Cardiac muscle cell (in vitro differentiated cells and primary cell): ENCODE measurements around the gene PXK. TPM values are rescaled to one million over a fixed set of nuclear protein-coding genes. Genes with fewer than 3 reads are reported as not detected.

Experiments
- DNase-seq, 2 donors: peaks; one replicate each; pipeline versions ENCODE4 v3.0.0 to v3.0.0-alpha.2; 2010 to 2017; ENCODE audit warnings: low read depth in 1 of 2, low spot score in 1 of 2
- H3K27ac ChIP-seq: fragments of 200-600 bp; sonication (generic); 2 replicates; pipeline ENCODE4 v1.5.1; 2016
- H3K27me3 ChIP-seq: fragments of 200-600 bp; sonication (generic); 2 replicates; pipeline ENCODE4 v1.6.0; 2016; ENCODE audit warnings: control low read depth
- H3K36me3 ChIP-seq: fragments of 200-600 bp; sonication (generic); 2 replicates; pipeline ENCODE4 v1.5.1; 2016; ENCODE audit warnings: control low read depth
- H3K4me1 ChIP-seq: fragments of 200-600 bp; sonication (generic); 2 replicates; pipeline ENCODE4 v1.8.1; 2017; ENCODE audit warnings: low read depth, mild to moderate bottlenecking, mixed run types
- H3K4me3 ChIP-seq: fragments of 200-600 bp; sonication (generic); 2 replicates; pipeline ENCODE4 v1.5.1; 2016; ENCODE audit warnings: mild to moderate bottlenecking
- H3K9me3 ChIP-seq: fragments of 200-600 bp; sonication (generic); 2 replicates; pipeline ENCODE4 v1.5.1; 2017; ENCODE audit warnings: low read depth, mild to moderate bottlenecking, control low read depth
- polyA plus RNA-seq: library from polyadenylated mRNA; unstranded; fragments of >200 nt; fragmentation: Nextera tagmentation; extraction: Ambion mirVana; gene quantifications from 2 replicates; pipeline ENCODE4 v1.2.1, GENCODE V29; 2016
- total RNA-seq: library from RNA; depleted of rRNA; stranded (reverse); fragments of >200 nt; gene quantifications from 2 replicates; pipeline ENCODE4 v1.2.3, GENCODE V29; 2016
- TF ChIP-seq, protein P1 (sequence below): IDR thresholded peaks from 2 replicates; pipeline ENCODE4 v1.5.1; 2012; ENCODE audit warnings: low read depth, mild to moderate bottlenecking, low read length

Gene PXK
- total and polyA plus RNA-seq, 2 experiments from 2014 or later: 18.1 to 26.8 TPM

DNA sequence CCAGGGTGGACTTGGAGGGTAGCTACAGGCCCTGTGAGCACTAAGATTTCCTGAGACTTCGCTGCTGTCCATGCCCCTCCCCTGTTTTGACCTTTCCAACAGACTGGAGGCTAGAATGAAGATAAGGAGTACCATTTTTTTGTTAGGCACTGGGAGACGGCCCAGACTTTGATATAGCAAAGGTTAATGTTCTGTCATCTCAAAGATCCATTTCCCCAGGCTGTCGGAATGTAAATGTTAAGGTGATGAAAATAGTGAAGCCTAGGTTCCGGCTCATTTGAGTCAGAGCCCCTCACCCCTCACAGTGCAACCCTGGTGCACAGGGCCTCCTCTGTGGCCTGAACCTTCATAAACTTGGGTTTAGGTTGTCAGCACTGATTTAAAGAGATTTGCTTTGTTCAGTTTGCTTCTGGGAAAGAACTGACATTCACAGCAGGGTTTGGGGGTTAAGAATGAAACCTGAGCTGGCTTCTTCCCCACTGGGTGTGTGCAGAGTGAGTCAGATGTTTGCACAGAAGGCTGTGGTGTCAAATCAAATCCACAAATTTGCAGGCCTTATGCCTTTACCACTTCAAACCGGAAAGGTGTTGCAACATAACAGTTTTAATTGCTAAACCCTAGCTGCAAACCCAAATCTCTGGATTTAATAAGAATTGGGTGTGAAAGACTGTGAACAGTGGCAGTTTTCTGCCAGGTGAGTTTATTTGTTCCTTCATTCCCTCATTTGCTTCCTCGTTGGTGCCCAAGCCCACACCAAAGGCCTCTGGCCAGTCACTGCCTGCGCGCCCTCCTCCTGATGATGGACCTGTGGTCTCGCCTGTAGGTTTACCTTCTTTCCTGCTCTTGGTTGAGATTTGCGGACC, 138.6 kb downstream of the PXK start:
- Histone ChIP-seq H3K4me1 (peaks cover 39% of the 10 kb centered on the region), H3K36me3 (no peaks in the 10 kb centered on the region), H3K4me3 (no peak overlapping the region), H3K9me3 (no peaks in the 10 kb centered on the region), H3K27ac (peak overlapping the region; percentile 86), H3K27me3 (no peaks in the 10 kb centered on the region)
- TF ChIP-seq, protein P1, sequence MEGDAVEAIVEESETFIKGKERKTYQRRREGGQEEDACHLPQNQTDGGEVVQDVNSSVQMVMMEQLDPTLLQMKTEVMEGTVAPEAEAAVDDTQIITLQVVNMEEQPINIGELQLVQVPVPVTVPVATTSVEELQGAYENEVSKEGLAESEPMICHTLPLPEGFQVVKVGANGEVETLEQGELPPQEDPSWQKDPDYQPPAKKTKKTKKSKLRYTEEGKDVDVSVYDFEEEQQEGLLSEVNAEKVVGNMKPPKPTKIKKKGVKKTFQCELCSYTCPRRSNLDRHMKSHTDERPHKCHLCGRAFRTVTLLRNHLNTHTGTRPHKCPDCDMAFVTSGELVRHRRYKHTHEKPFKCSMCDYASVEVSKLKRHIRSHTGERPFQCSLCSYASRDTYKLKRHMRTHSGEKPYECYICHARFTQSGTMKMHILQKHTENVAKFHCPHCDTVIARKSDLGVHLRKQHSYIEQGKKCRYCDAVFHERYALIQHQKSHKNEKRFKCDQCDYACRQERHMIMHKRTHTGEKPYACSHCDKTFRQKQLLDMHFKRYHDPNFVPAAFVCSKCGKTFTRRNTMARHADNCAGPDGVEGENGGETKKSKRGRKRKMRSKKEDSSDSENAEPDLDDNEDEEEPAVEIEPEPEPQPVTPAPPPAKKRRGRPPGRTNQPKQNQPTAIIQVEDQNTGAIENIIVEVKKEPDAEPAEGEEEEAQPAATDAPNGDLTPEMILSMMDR: no peak
- peak; percentile 38 to 93 for DNase-seq

DNA sequence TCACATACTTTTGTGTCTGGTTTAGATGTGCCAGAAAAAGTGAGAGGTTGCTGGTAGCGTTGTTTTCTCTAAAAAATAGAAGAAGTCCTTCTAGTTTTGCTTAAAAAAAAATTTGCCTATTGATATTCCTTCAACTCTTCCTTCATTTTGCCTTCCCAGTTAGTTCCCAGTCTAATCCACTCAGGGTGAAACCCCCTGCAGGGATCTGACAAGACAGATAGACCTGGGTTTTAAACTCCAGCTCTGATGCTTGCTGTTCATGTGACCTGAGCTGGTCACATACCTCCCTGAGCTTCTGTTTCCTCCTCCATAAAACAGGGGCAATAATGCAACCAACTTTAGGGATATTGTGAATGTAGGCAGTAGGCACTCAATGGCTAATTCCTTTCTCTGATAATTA, 140.6 kb downstream of the PXK start:
- no peaks in the 10 kb centered on the region for H3K27me3 ChIP-seq
- H3K4me1 ChIP-seq: peaks cover 39% of the 10 kb centered on the region
- TF ChIP-seq, protein P1: no peak
- H3K27ac ChIP-seq: no peak overlapping the region
- DNase-seq: no peak
- no peaks in the 10 kb centered on the region for H3K9me3 ChIP-seq
- no peaks in the 10 kb centered on the region for H3K36me3 ChIP-seq
- H3K4me3 ChIP-seq: no peak overlapping the region

DNA sequence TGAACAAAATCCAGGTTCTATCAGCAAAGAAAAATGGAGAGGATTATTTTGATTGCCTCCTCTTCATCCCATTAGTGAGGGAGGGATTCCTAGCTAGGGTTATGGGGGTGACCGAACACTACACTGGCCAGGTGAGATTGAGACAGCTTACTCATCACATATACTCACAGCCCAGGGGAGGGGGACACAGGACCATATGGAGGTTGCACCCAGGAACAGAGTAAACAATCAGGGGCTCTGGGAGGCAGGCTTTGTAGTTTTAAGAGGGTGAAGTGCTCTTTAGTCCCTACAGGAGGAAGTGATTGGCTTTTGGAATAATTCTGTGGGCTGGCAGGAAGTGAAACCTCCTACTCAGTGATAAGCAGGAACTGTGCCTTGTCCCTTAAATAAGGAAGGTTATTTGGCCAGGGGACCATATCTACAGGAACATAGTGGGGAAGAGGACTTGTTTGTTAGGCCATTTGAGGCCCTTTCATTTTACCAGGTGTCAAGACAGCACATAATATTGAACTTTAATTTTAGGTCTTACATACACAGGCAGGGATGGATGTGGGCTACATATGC, 141.7 kb downstream of the PXK start:
- no peak overlapping the region for H3K27ac ChIP-seq
- no peak for DNase-seq
- H3K4me3 ChIP-seq: no peak overlapping the region
- TF ChIP-seq, protein P1: no peak
- no peaks in the 10 kb centered on the region for H3K36me3 ChIP-seq
- H3K4me1 ChIP-seq: peaks cover 31% of the 10 kb centered on the region
- H3K9me3 ChIP-seq: no peaks in the 10 kb centered on the region
- no peaks in the 10 kb centered on the region for H3K27me3 ChIP-seq

DNA sequence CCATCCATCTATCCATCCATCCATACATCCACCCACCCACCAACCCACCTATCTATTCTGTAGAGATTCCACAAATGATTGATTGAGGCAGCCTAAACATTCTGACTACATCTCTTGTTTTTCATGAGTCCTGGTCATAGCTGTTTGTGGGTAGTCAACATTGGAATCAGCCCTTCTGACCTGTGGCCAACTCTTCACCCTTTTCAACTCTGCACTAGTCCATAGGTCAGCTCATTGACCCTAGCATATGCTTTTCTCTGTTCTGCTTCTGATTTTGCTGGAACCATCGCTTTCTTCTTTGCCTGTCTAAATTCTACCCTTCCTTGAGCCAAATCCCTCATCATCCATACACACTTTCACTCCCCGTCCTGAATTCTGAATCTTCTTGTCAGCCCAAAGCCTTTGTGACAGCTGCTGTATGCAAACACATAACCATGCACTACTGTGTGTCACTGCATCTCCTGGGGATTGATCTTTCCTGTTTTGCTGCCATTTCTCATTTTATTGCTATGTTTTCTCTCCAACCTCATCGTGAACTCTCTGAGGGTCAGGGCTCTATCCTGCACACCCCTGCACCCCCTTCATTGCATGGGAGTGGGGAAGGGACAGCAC, 142.4 kb downstream of the PXK start:
- H3K4me3 ChIP-seq: no peak overlapping the region
- DNase-seq: no peak
- no peaks in the 10 kb centered on the region for H3K36me3 ChIP-seq
- H3K4me1 ChIP-seq: peaks cover 28% of the 10 kb centered on the region
- TF ChIP-seq, protein P1: no peak
- no peaks in the 10 kb centered on the region for H3K27me3 ChIP-seq
- no peaks in the 10 kb centered on the region for H3K9me3 ChIP-seq
- no peak overlapping the region for H3K27ac ChIP-seq

Other genes starting within 250 kb of the PXK start
- 0.21 and 0.39 TPM in 2 replicates for gene DNASE1L3, start 121.9 kb upstream of the PXK start, total RNA-seq
- 0.51 and 0.94 TPM in 2 replicates for gene DNASE1L3, start 121.9 kb upstream of the PXK start, polyA plus RNA-seq
- gene ABHD6, start 95.1 kb upstream of the PXK start, total RNA-seq: 13.4 and 31.4 TPM in 2 replicates
- 12.9 and 32.7 TPM in 2 replicates for gene ABHD6, start 95.1 kb upstream of the PXK start, polyA plus RNA-seq
- gene RPP14, start 26.6 kb upstream of the PXK start, total RNA-seq: 7.9 and 11.1 TPM in 2 replicates
- gene RPP14, start 26.6 kb upstream of the PXK start, polyA plus RNA-seq: 14.2 TPM in 2 replicates
- 9.9 and 11.8 TPM in 2 replicates for gene HTD2, start 26.4 kb upstream of the PXK start, total RNA-seq
- 26.0 and 36.0 TPM in 2 replicates for gene HTD2, start 26.4 kb upstream of the PXK start, polyA plus RNA-seq
- gene PDHB, start 100.9 kb downstream of the PXK start, total RNA-seq: 260 and 584 TPM in 2 replicates
- gene PDHB, start 100.9 kb downstream of the PXK start, polyA plus RNA-seq: 247 and 266 TPM in 2 replicates
- 15.7 and 17.6 TPM in 2 replicates for gene KCTD6, start 159.2 kb downstream of the PXK start, total RNA-seq
- 31.0 and 32.1 TPM in 2 replicates for gene KCTD6, start 159.2 kb downstream of the PXK start, polyA plus RNA-seq
- gene ACOX2, start 204.3 kb downstream of the PXK start, total RNA-seq: 18.9 and 27.3 TPM in 2 replicates
- gene ACOX2, start 204.3 kb downstream of the PXK start, polyA plus RNA-seq: 24.3 and 42.5 TPM in 2 replicates
- gene FAM107A, start 244.5 kb downstream of the PXK start, total RNA-seq: not detected in 2 replicates
- gene FAM107A, start 244.5 kb downstream of the PXK start, polyA plus RNA-seq: not detected in 2 replicates